ENCODE data around the gene QRSL1. TPM values are rescaled to one million over a fixed set of nuclear protein-coding genes. Genes with fewer than 3 reads are reported as not detected.

The QRSL1 gene
- total RNA-seq (2022; extraction: Qiagen RNA extraction): 7.2 to 8.6 TPM (median 8.1 TPM) in 5 replicates

GRCh38 chr6:106629103-106629858, at the start of gene QRSL1, which contains the start of gene RTN4IP1:
Gene QRSL1 (plus strand): TSS chr6:106629578. CDS start chr6:106629682, 104 bp downstream.
Gene RTN4IP1 (minus strand): TSS chr6:106629498. CDS start chr6:106629021, 477 bp downstream.

Other genes starting within 250 kb of the QRSL1 start
- gene RTN4IP1, start 80 bp upstream of the QRSL1 start, total RNA-seq (2022; extraction: Qiagen RNA extraction): 9.4 to 10.5 TPM (median 10.2 TPM) in 5 replicates

Measured in A549 treated with dexamethasone at 1 μM for 4 hours (cell line).